HCT116 (cell line): ENCODE results near the gene SRP19. TPM values are rescaled to one million over a fixed set of nuclear protein-coding genes. Genes with fewer than 3 reads are reported as not detected.

Source experiments
- ATAC-seq: fragments of 200-7000 bp; cut with Tn5 transposase; 2 replicates; pipeline ENCODE4 v1.9.1; 2020; ENCODE audit warnings: mild to moderate bottlenecking, moderate library complexity
- BruUV-seq: library from RNA; stranded (reverse); fragments of 400-500 nt; replicated peaks from 2 replicates; lab custom pipeline; 2021; lab: Mats Ljungman, UMichigan
- CTCF ChIA-PET: fragments of 300-600 bp; sonication (Branson Sonifier 250); formaldehyde crosslinking; loops from one replicate; lab custom pipeline; 2021; ENCODE audit warnings: antibody characterized with exemption; lab: Charles Lee
- POLR2A ChIA-PET: fragments of 300-600, 350-600 bp; sonication (Branson Sonifier 250); formaldehyde crosslinking; loops from one replicate; lab custom pipeline; 2021; ENCODE audit warnings: antibody characterized with exemption; lab: Charles Lee
- RAD21 ChIA-PET, 2 experiments: fragments of 300-600 bp; sonication (Branson Sonifier 250); formaldehyde crosslinking; loops; one replicate each; lab custom pipeline; 2023; ENCODE audit warnings: low total read pairs in 2 of 2; ENCODE audit not compliant: uncharacterized antibody in 2 of 2, unreplicated experiment in 2 of 2, low non-redundant PET in 1 of 2; lab: Charles Lee
- DNase-seq: peaks from one replicate; pipeline ENCODE4 v3.0.0-alpha.2; 2010; ENCODE audit warnings: low read depth, low spot score
- H2AFZ ChIP-seq: fragments of 200-600 bp; shearing (Covaris generic), sonication (generic); 2 replicates; pipeline ENCODE4 v1.6.1; 2017; ENCODE audit warnings: low read depth, mixed run types, mixed read lengths, antibody characterized with exemption, low read length; ENCODE audit not compliant: poor library complexity, severe bottlenecking
- H3K27ac ChIP-seq: 2 replicates; pipeline ENCODE4 v1.5.1; 2012; ENCODE audit warnings: low read depth, low read length
- H3K27me3 ChIP-seq: fragments of 200-600 bp; sonication (generic); 2 replicates; pipeline ENCODE4 v1.6.1; 2016; ENCODE audit warnings: mixed run types, low read length, mixed read lengths; ENCODE audit not compliant: insufficient read depth
- H3K36me3 ChIP-seq, 2 experiments: fragments of 200-500 bp in 1 of 2; fragments of 200-600 bp in 1 of 2; sonication (Bioruptor generic) in 1 of 2; sonication (generic) in 1 of 2; 2 replicates each; pipeline versions ENCODE4 v1.5.1 to v1.6.1; 2014 to 2016; ENCODE audit warnings: low read length in 2 of 2, inconsistent platforms in 1 of 2, mixed read lengths in 1 of 2, mixed run types in 1 of 2; ENCODE audit not compliant: insufficient read depth in 2 of 2, control insufficient read depth in 1 of 2
- H3K4me1 ChIP-seq, 2 experiments: fragments of 200-600 bp in 1 of 2; sonication (generic) in 1 of 2; 2 replicates each; pipeline versions ENCODE4 v1.5.1 to v1.6.1; 2012 to 2017; ENCODE audit warnings: low read length in 2 of 2, inconsistent platforms in 1 of 2, mild to moderate bottlenecking in 1 of 2, mixed read lengths in 1 of 2, mixed run types in 1 of 2, moderate library complexity in 1 of 2; ENCODE audit not compliant: insufficient read depth in 2 of 2, control insufficient read depth in 1 of 2
- H3K4me2 ChIP-seq: fragments of 200-600 bp; sonication (generic); 2 replicates; pipeline ENCODE4 v1.6.1; 2017; ENCODE audit warnings: mixed run types, low read length, mixed read lengths
- H3K4me3 ChIP-seq, 2 experiments: fragments of 200-600 bp in 1 of 2; sonication (generic) in 1 of 2; replicated peaks in 1 of 2; 2 replicates each; pipeline ENCODE4 v1.5.1; 2011 to 2016; ENCODE audit warnings: low read length in 2 of 2, control low read depth in 1 of 2, low read depth in 1 of 2, mild to moderate bottlenecking in 1 of 2, mixed read lengths in 1 of 2, mixed run types in 1 of 2
- H3K79me2 ChIP-seq: fragments of 200-600 bp; sonication (generic); 2 replicates; pipeline ENCODE4 v1.6.1; 2017; ENCODE audit warnings: mild to moderate bottlenecking, mixed run types, low read length, moderate library complexity, mixed read lengths; ENCODE audit not compliant: insufficient read depth
- H3K9ac ChIP-seq: fragments of 200-600 bp; sonication (generic); 2 replicates; pipeline ENCODE4 v1.6.1; 2016; ENCODE audit warnings: low read length, mixed read lengths
- H3K9me2 ChIP-seq: fragments of 200-600 bp; sonication (generic), shearing (Covaris generic); 2 replicates; pipeline ENCODE4 v1.6.1; 2017; ENCODE audit warnings: mixed run types, mild to moderate bottlenecking, moderate library complexity; ENCODE audit not compliant: insufficient read depth
- H3K9me3 ChIP-seq, 2 experiments: fragments of 200-500 bp in 1 of 2; fragments of 200-600 bp in 1 of 2; sonication (Bioruptor generic) in 1 of 2; sonication (generic) in 1 of 2; 2 replicates each; pipeline ENCODE4 v1.6.1; 2014 to 2017; ENCODE audit warnings: low read length in 2 of 2, mixed read lengths in 2 of 2, inconsistent platforms in 1 of 2, low read depth in 1 of 2, mild to moderate bottlenecking in 1 of 2, mixed run types in 1 of 2, moderate library complexity in 1 of 2; ENCODE audit not compliant: control insufficient read depth in 1 of 2, insufficient read depth in 1 of 2
- H4K20me1 ChIP-seq: fragments of 200-600 bp; sonication (generic), shearing (Covaris generic); 2 replicates; pipeline ENCODE4 v1.6.1; 2017; ENCODE audit warnings: mixed run types, mild to moderate bottlenecking, moderate library complexity; ENCODE audit not compliant: insufficient read depth
- CBX3 ChIP-seq: IDR thresholded peaks from 2 replicates; pipeline ENCODE4 v1.6.1; 2012; ENCODE audit warnings: low read depth
- ELF1 ChIP-seq: IDR thresholded peaks from 2 replicates; pipeline ENCODE4 v1.6.1; 2012; ENCODE audit warnings: low read depth, borderline replicate concordance
- EZH2phosphoT487 ChIP-seq: fragments of 200-600 bp; IDR thresholded peaks from 2 replicates; pipeline ENCODE4 v1.6.1; 2018; ENCODE audit warnings: antibody characterized with exemption, borderline replicate concordance
- FOSL1 ChIP-seq: IDR thresholded peaks from 2 replicates; pipeline ENCODE4 v1.6.1; 2012; ENCODE audit warnings: low read depth
- POLR2A ChIP-seq: IDR thresholded peaks from 2 replicates; pipeline ENCODE4 v1.7.0; 2011; ENCODE audit warnings: borderline replicate concordance; ENCODE audit not compliant: insufficient read depth, insufficient read length; ENCODE audit errors: extremely low read depth
- SIN3A ChIP-seq: IDR thresholded peaks from 2 replicates; pipeline ENCODE4 v1.6.1; 2012; ENCODE audit warnings: low read depth
- SP1 ChIP-seq: IDR thresholded peaks from 2 replicates; pipeline ENCODE4 v1.6.1; 2012; ENCODE audit warnings: low read depth
- SRF ChIP-seq: IDR thresholded peaks from 2 replicates; pipeline ENCODE4 v1.6.1; 2012; ENCODE audit warnings: low read depth
- TCF7L2 ChIP-seq: IDR thresholded peaks from 2 replicates; pipeline ENCODE4 v1.7.0; 2011; ENCODE audit warnings: borderline replicate concordance, inconsistent platforms; ENCODE audit not compliant: insufficient read depth, insufficient read length; ENCODE audit errors: extremely low read depth
- YY1 ChIP-seq: IDR thresholded peaks from 2 replicates; pipeline ENCODE4 v1.6.1; 2011; ENCODE audit warnings: low read length, low read depth, moderate library complexity, mild to moderate bottlenecking; ENCODE audit not compliant: insufficient replicate concordance; ENCODE audit errors: extremely low read depth
- ZBTB33 ChIP-seq: IDR thresholded peaks from 2 replicates; pipeline ENCODE4 v1.6.1; 2011; ENCODE audit warnings: mild to moderate bottlenecking, low read length, moderate library complexity; ENCODE audit not compliant: insufficient replicate concordance; ENCODE audit errors: extremely low read depth
- ZFX ChIP-seq: fragments of 450-650 bp; IDR thresholded peaks from 2 replicates; pipeline ENCODE4 v1.6.1; 2017
- ZNF274 ChIP-seq: fragments of 200-500 bp; sonication (Bioruptor generic); IDR thresholded peaks from 2 replicates; pipeline ENCODE4 v1.6.1; 2014; ENCODE audit warnings: mild to moderate bottlenecking, low read depth, low read length, inconsistent platforms
- intact Hi-C: fragments of 100-400 bp; cut with micrococcal nuclease; formaldehyde crosslinking; loops from 2 replicates; pipeline ENCODE4 v1.10.0; 2022
- total RNA-seq: library from RNA; stranded (reverse); gene quantifications from one replicate; pipeline ENCODE4 v1.2.1, GENCODE V29; 2021; ENCODE audit not compliant: unreplicated experiment
- TF ChIP-seq, protein P1 (sequence below): IDR thresholded peaks from 2 replicates; pipeline ENCODE4 v1.6.1; 2012

The SRP19 gene
- total RNA-seq, 1 experiment from 2014 or later, result 45.3 TPM

DNA sequence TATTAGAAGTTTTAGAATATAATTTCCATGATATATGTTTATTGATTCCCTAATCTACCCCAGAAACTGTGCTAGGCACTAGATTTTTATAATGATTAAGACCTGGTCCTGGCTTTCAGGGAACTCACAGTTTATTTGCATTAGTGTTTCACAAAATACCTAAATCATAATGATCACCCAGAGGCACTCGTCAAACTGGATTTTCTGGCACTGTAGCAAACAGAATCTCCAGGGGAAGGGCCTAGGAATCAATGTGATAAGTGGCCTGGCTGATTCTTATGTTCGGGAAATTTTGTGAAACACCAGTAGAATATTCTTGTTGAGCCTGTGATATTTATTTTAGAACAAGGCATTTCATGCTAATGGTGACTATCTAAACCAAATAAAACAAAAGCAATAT lies 37.4 kb upstream of the SRP19 start:
- H3K79me2 ChIP-seq, result no peaks in the 10 kb centered on the region
- H3K9ac ChIP-seq, result no peak overlapping the region
- no peaks in the 10 kb centered on the region for H3K9me3 ChIP-seq
- ATAC-seq (no peak), DNase-seq (no peak)
- no peak overlapping the region for H2AFZ ChIP-seq
- no peaks in the 10 kb centered on the region for H3K9me2 ChIP-seq
- ChIA-PET POLR2A (no interaction called here), RAD21 (no interaction called here), CTCF (no interaction called here)
- intact Hi-C loops, result no loop called here
- no TSS peak for BruUV-seq
- peaks cover 0 to 3% of the 10 kb centered on the region in 2 experiments; a peak in 1 of 4 replicates for H3K36me3 ChIP-seq
- H3K27me3 ChIP-seq, result no peaks in the 10 kb centered on the region
- H4K20me1 ChIP-seq, result no peaks in the 10 kb centered on the region
- TF ChIP-seq ELF1, result no peak
- no peak for TF ChIP-seq ZFX
- TF ChIP-seq SRF, result no peak
- H3K4me2 ChIP-seq, result no peak overlapping the region
- no peak overlapping the region for H3K27ac ChIP-seq
- no peaks in the 10 kb centered on the region for H3K4me1 ChIP-seq
- H3K4me3 ChIP-seq, result no peak overlapping the region

DNA sequence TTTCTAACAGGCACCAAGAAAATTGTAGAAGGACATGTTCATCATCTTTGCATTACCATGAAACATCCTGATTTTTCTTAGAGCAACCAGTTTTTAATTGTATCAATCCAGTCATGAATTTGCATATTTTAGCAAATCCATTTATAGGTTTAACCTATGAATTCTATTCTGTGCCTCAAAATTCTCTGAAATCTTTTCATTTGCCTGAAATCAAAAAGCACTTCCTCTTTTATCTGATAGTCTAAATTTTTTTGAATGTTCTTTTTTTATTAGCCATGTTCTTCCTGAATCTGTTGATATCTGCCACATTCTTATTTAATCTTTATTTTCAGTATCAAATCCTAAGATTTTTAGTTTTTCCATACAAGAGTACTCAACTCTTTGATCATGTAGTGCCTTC lies 36.9 kb upstream of the SRP19 start:
- CTCF ChIA-PET, result no interaction called here
- Histone ChIP-seq H3K27ac (no peak overlapping the region), H3K4me1 (no peaks in the 10 kb centered on the region), H3K27me3 (no peaks in the 10 kb centered on the region), H3K9me2 (no peaks in the 10 kb centered on the region), H3K9ac (no peak overlapping the region), H4K20me1 (no peaks in the 10 kb centered on the region), H2AFZ (no peak overlapping the region), H3K9me3 (no peaks in the 10 kb centered on the region), H3K79me2 (no peaks in the 10 kb centered on the region), H3K4me2 (no peak overlapping the region), H3K4me3 (no peak overlapping the region), H3K36me3 (peaks cover 0 to 3% of the 10 kb centered on the region in 2 experiments; a peak in 1 of 4 replicates)
- DNase-seq (no peak), ATAC-seq (no peak)
- POLR2A ChIA-PET, result no interaction called here
- intact Hi-C loops, result no loop called here
- TF ChIP-seq, protein P1, sequence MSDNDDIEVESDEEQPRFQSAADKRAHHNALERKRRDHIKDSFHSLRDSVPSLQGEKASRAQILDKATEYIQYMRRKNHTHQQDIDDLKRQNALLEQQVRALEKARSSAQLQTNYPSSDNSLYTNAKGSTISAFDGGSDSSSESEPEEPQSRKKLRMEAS, result no peak
- no peak for TF ChIP-seq YY1
- no peak for TF ChIP-seq ELF1
- TF ChIP-seq CBX3, result no peak
- no peak for TF ChIP-seq POLR2A
- no peak for TF ChIP-seq TCF7L2
- TF ChIP-seq SP1, result no peak
- TF ChIP-seq EZH2phosphoT487, result no peak
- TF ChIP-seq SIN3A, result no peak
- TF ChIP-seq ZNF274, result no peak
- TF ChIP-seq SRF, result no peak
- TF ChIP-seq ZBTB33, result no peak
- TF ChIP-seq FOSL1, result no peak
- BruUV-seq, result no TSS peak
- RAD21 ChIA-PET, result no interaction called here
